Vagina (tissue), 2 donors: Measurements from ENCODE around the gene C16orf92.

ENCODE experiments used
- CTCF ChIP-seq, 3 experiments: fragments of 450-650 bp in 2 of 3; fragments of 200-600 bp in 1 of 3; sonication (generic) in 1 of 3; IDR thresholded peaks; one replicate each; pipeline ENCODE4 v1.5.1; 2017 to 2019; ENCODE audit warnings: antibody characterized with exemption in 3 of 3, mild to moderate bottlenecking in 2 of 3, moderate library complexity in 2 of 3
- POLR2A ChIP-seq, 2 donors: fragments of 450-650 bp; IDR thresholded peaks; one replicate each; pipeline ENCODE4 v1.6.1; 2017; ENCODE audit warnings: antibody characterized with exemption in 2 of 2, mild to moderate bottlenecking in 2 of 2, moderate library complexity in 2 of 2

GRCh38 chr16:30006659-30007377 lies 16.2 kb upstream of the C16orf92 start:
- TF ChIP-seq CTCF (IDR thresholded peaks at IDR 0.05) (no peak), POLR2A (IDR thresholded peaks at IDR 0.05) (no peak)
